HG03196 (cell line): ENCODE data around the gene RAET1E.

ENCODE experiments used
- ATAC-seq: cut with Tn5 transposase; IDR thresholded peaks from one replicate; pipeline ENCODE4 v1.9.1; 2021; ENCODE audit not compliant: unreplicated experiment

RAET1E gene

DNA sequence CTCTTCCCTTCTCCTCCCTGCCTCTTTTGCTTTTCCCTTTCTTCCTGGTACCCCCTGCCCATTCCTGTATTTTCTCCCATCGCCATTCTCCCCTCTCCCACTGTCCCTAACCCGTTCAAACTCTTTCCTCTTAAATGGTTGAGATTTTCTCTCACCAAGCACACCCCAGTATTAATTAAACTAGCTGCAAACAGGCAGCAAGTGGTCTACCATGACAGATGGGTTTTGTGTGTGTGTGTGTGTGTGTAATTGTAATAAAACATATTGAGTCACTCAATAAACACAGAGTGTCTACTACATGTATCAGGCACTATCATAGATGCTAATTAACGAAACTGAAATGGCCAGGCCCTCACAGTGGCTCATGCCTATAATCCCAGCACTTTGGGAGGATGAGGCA, 6.7 kb downstream of the RAET1E start:
- ATAC-seq: no peak

- ATAC-seq: no peak
Observed at GRCh38 chr6:149890629-149891045, 7.3 kb downstream of the RAET1E start.

GRCh38 chr6:149889326-149889725, 8.6 kb downstream of the RAET1E start:
- ATAC-seq: no peak

- ATAC-seq: no peak
Observed at GRCh38 chr6:149888659-149889058, 9.3 kb downstream of the RAET1E start.

DNA sequence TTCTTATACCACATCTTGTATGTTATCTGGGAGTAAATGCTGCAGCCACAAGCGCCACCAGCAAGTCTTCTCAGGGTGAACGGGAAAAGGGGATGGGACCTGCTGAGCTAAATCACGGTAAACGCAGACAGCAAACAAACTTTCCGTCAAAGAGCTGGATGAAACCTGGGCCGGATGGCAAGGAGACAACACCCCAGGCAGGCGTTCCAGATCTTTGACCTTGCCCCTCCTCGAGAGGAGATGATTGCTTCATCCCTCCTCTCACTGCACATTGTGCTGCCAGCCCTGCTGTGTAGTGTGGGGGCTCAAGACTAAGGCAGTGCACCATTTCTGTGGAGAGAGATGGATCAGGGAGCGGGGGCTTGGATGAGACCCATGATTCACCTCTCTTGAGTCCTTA, 9.8 kb downstream of the RAET1E start:
- ATAC-seq: no peak

- no peak for ATAC-seq
Observed at GRCh38 chr6:149887343-149887742, 10.6 kb downstream of the RAET1E start.

- ATAC-seq: no peak
Observed at GRCh38 chr6:149885888-149886287, 12.0 kb downstream of the RAET1E start.

DNA sequence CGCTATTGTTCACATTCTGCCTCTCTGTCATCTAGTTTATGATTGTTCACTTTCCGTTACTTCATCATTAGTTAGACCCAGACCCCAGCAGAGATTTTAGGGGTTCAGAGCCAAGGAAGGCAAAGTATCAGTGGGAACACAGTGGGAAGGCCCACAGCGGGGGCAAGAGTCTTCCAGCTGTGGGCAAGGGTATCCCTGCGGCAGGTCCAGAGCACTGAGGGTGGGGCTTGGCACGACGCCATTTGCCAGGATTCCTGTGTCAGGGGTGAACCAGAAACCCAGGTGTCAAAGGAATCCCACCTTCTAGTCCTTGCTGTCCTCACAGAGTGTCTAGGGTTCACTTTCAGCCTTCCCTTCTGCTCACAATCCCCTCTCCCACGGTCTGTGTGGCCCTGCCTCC, 13.3 kb downstream of the RAET1E start:
- no peak for ATAC-seq

DNA sequence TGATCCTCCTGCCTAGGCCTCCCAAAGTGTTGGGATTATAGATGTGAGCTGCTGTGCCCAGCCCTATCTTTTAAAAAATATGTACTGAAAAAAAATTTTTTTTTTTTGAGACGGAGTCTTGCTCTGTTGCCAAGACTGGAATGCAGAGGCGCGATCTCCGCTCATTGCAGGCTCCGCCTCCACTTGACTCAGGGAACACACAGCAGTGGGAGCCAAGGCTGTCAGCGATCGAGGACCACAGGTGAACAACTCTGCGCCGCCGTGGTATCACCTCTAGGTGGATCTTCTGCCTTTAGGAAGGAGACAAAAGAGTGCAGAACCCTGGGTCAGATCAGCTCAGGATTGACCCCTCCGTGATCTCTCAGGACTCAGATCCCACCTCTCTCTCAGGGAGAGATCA, 13.7 kb downstream of the RAET1E start:
- ATAC-seq: no peak

DNA sequence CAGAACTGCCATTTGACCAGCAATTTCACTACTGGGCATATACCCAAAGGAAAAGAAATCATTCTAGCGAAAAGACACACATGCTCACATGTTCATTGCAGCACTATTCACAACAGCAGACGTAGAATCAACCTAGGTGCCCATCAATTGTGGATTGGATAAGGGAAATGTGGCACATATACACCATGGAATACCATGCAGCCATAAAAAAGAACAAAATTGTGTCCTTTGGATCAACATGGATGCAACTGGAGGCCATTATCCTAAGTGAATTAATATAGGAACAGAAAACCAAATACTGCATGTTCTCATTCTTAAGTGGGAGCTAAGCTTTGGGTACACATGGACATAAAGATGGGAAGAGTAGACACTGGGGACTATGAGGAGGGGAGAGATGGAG, 16.1 kb downstream of the RAET1E start:
- no peak for ATAC-seq

DNA sequence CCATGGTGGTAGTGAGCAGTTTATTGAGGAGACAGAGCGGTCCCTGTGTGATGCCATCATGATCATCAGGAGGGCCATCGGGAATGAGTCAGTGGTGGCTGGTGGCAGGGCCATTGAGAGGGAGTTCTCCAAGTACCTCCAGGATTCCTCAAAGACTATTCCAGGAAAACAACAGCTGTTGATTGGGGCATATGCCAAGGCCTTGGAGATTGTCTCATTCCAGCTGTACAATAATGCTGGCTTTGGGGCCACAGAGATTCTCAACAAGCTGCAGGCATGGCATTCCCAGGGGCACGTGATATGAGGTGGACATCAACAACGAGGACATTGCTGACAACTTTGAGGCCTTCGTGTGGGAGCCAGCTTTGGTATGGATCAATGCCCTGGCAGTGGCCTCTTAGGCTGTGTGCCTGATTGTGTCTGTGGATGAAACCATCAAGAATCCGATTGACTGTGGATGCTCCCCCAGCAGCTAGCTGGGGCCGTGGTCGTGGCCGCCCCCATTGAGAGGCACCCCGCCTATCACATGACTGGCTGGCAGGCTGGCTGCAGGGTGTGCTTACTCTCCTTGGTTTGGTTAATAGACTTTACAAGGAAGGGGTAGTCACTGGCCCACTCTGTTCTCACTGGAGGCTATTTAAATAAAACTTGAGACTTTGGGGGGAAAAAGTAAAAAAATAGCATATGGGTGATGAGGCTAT, 16.7 kb downstream of the RAET1E start:
- ATAC-seq: no peak

GRCh38 chr6:149877659-149878058, 20.3 kb downstream of the RAET1E start:
- ATAC-seq: no peak

DNA sequence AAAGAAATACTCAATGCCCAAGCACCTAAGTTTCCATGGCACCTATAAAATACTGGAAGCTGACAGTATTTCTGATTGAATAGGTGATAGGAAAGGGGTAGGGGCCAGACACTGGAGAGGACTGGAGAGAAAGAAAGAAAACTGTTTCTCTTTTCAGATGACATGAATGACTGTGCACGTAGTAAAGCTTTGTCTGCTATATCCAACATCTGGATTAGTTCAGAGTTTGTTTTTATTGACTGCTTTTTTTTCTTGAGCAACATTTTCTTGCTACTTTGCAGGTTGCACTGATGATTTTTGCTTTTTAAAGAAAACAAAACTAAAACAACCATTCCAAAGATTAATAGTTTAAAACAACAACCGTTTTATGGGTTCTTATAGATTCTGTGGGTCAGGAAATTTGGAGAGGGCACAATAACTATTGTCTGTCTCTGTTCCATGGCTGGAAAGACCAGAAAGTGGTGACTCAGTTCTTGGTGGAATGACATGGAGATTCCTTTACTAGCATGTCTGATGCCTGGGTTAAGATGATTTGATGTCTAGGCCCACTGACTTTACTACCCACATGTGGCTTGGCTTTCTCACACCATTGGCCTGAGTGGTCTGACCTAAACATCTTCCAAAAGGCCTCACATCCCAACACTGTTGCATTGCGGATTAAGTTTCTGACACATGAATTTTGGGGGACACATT, 21.5 kb downstream of the RAET1E start:
- no peak for ATAC-seq

- ATAC-seq: no peak
Observed at GRCh38 chr6:149872233-149872632, 25.7 kb downstream of the RAET1E start.

GRCh38 chr6:149871182-149871581, 26.7 kb downstream of the RAET1E start:
- ATAC-seq: no peak

- no peak for ATAC-seq
Observed at GRCh38 chr6:149869275-149869892, 28.5 kb downstream of the RAET1E start.

DNA sequence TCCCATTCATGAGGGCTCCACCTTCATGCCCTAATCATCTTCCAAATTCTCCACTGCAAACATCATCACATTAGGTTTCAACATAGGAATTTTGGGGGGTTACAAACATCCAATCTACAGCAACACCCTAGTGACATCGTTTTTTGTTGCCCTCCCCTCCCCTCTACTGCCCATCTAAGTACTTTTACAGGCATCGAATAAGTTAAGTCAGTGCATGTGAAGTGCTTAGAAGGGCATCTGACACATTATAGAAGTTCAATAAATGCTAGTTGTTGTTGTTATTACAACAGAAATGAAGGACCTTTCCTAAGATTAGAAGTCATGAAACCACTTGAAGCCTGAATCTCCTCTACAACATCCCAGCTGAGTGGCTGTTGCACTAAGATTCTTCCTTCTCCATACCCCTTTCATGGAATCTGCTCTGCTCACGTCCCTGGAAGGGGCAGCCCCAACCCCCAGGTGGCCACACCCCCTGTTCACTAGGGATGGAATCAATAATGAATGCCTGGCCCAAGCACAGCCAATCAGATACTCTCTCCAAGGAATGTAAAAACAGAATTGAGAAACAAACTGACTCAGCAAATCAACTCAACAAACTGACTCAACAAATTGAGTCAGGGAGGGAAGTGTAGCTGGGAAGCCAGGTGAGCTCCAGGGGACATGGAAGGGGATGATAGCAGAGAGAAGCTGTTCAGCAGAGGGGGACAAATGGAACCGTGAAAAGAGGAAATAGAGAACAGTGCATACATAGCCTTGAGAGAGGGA, 29.9 kb downstream of the RAET1E start:
- ATAC-seq: no peak

- no peak for ATAC-seq
Observed at GRCh38 chr6:149864578-149865535, 33.1 kb downstream of the RAET1E start.

DNA sequence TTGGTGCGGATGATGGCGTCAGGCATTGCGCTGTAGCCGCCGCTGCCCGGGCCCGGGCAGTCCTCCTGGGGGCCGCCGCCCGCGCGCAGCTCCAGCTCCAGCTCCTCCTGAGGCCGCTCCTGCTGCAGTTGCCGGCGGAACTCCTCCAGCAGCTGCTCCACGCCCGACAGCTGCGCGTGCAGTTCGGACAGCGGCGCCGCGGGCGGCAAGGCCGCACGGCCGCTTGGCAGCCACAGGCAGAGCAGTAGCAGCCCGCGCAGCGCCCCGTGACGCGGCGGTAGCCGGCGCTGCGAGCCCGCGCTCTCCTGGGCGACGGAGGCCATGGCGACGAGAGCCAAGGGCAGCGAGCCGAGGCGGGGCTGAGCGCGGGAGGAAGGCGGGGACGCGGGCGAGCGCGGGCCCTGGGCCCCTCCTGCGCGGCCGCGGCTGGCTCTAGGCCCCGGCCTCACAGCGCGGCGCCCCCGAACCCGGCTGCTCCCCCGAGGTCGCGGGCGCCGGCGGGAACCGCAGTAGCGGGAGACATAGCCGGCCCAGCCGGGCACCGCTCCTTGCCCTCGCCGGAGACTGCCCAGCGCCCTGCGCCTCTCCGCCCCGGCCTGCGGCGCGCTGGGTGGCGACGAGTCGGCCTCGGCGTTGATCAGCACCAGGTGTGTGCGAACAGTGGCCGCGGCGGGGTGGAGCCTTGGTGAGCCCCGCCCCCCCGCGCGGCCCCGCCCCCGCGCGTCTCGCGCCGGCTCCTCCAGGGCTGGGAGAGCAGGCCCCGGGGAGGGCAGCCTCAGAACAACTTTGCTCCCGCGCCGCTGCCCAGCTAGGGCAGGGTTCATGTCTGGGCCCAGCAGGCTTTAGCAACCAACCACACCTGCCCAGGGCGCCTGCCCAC, 34.0 kb downstream of the RAET1E start, which contains the start of gene LRP11:
Gene LRP11 (minus strand): TSS at position 662 of the 880 bp plus-strand sequence. CDS start 339 bp downstream, at position 323.
- ATAC-seq: peak; percentile 81
